GM20431 (cell line): ENCODE results near the gene ADH5.
"Not testable (repeated sequence)": the region's sequence is repeated elsewhere in the genome, so short reads cannot be mapped to it uniquely, and the experiment has no call there.

Source experiments
- in situ Hi-C: fragments of 300-500 bp; cut with MseI, MboI; formaldehyde crosslinking; loops from one replicate; pipeline ENCODE4 v1.15.0; 2020; ENCODE audit warnings: low sequenced_read_pairs; ENCODE audit not compliant: unreplicated experiment

The ADH5 gene

GRCh38 chr4:99090481-99091215 is 2.1 kb upstream of the ADH5 start:
- in situ Hi-C loops = no loop called here

- in situ Hi-C loops = no loop called here
Observed at GRCh38 chr4:99088023-99088449, 552 bp downstream of the ADH5 start.

GRCh38 chr4:99084595-99084994 is 4.0 kb downstream of the ADH5 start:
- in situ Hi-C loops = no loop called here

- in situ Hi-C loops = no loop called here
Observed at GRCh38 chr4:99082192-99082591, 6.4 kb downstream of the ADH5 start.

- in situ Hi-C loops = not testable (repeated sequence)
Observed at GRCh38 chr4:99080869-99081268, 7.7 kb downstream of the ADH5 start.

- in situ Hi-C loops = no loop called here
Observed at GRCh38 chr4:99079625-99080295, 8.8 kb downstream of the ADH5 start.

GRCh38 chr4:99078931-99079624 is 9.5 kb downstream of the ADH5 start:
- in situ Hi-C loops = no loop called here

- in situ Hi-C loops = no loop called here
Observed at GRCh38 chr4:99078336-99078735, 10.3 kb downstream of the ADH5 start.

- in situ Hi-C loops = no loop called here
Observed at GRCh38 chr4:99077177-99077576, 11.4 kb downstream of the ADH5 start.

GRCh38 chr4:99076292-99076976 is 12.2 kb downstream of the ADH5 start:
- in situ Hi-C loops = no loop called here

GRCh38 chr4:99074816-99075215 is 13.8 kb downstream of the ADH5 start:
- in situ Hi-C loops = no loop called here

GRCh38 chr4:99071159-99071558 is 17.4 kb downstream of the ADH5 start:
- in situ Hi-C loops = no loop called here

- in situ Hi-C loops = no loop called here
Observed at GRCh38 chr4:99067617-99068016, 21.0 kb downstream of the ADH5 start.

GRCh38 chr4:99065521-99065920 is 23.1 kb downstream of the ADH5 start:
- in situ Hi-C loops = not testable (repeated sequence)

GRCh38 chr4:99062120-99062519 is 26.5 kb downstream of the ADH5 start:
- in situ Hi-C loops = no loop called here

- in situ Hi-C loops = no loop called here
Observed at GRCh38 chr4:99061048-99061700, 27.4 kb downstream of the ADH5 start.

GRCh38 chr4:99059550-99059949 is 29.0 kb downstream of the ADH5 start:
- in situ Hi-C loops = no loop called here

- in situ Hi-C loops = no loop called here
Observed at GRCh38 chr4:99058228-99058627, 30.4 kb downstream of the ADH5 start.

- in situ Hi-C loops = no loop called here
Observed at GRCh38 chr4:99054428-99054994, 34.1 kb downstream of the ADH5 start.

- in situ Hi-C loops = no loop called here
Observed at GRCh38 chr4:99052902-99053301, 35.7 kb downstream of the ADH5 start.
